GDM1 (cell line): ENCODE measurements around the gene IMPACT.
A peak's percentile ranks its signal among the peaks of the same experiment; 100 is the strongest.

Source experiments
- DNase-seq: peaks from one replicate; lab custom pipeline; 2025; lab: John Stamatoyannopoulos, UW

Gene IMPACT

GRCh38 chr18:24421831-24422230 lies 4.6 kb upstream of the IMPACT start:
- no peak for DNase-seq

DNA sequence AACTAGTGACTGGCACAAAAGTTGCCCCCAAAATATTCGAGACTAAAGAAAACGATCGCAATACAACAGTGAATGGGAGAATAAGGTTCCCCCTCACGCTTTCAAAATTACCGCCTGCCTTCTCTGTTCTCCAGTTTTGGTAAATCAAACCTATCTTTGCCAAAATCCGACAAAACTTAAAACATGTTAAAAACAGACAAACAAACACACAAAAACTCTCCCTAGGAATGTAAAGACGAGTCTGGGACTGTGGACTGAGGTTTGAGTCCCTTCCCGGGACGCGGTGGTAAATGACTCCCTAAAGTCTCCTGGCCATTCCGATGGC lies 435 bp upstream of the IMPACT start:
- no peak for DNase-seq

GRCh38 chr18:24427484-24427883 lies 1.0 kb downstream of the IMPACT start:
- DNase-seq, result no peak

DNA sequence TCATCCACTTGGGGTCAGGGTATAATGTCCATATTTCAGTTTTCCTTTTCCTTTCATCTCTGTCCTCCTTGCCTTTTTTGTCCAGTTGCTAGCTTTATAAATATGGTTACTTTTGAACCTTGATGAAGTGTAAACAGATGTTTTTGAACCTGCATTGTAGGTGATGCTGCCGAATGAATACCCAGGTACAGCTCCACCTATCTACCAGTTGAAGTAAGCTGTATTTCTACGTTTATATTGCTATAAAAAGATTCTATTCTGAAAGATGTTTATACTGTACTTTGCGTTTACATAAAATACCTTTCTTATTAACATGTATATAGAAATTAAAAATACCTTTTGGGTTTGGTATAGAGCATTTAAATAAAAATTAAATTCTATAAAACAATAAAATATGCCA lies 2.2 kb downstream of the IMPACT start:
- DNase-seq, result no peak

- DNase-seq, result no peak
Observed at GRCh38 chr18:24429188-24429587, 2.7 kb downstream of the IMPACT start.

- no peak for DNase-seq
Observed at GRCh38 chr18:24432618-24433017, 6.1 kb downstream of the IMPACT start.

DNA sequence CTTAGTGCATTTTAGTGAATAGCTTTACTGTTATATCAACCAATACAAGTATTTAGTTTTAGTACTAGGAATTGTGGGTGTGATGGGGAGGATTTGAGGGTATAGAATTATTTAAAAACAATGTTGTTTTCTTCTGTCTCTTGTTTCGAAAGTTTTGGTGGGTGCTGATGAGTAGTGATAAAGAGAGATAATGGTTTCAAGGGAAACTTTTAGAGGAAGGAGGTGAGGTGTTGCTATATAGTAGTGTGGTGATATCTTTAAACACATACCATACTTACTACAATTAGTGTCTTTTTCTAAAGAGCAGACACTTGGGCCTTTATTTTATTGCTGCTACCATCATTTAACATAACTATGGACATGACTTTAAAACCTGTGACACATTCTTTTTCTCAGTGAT lies 10.5 kb downstream of the IMPACT start:
- DNase-seq, result no peak

- DNase-seq, result peak; percentile 48
Observed at GRCh38 chr18:24443870-24444269, 17.4 kb downstream of the IMPACT start.

- DNase-seq, result no peak
Observed at GRCh38 chr18:24446453-24446852, 20.0 kb downstream of the IMPACT start.

DNA sequence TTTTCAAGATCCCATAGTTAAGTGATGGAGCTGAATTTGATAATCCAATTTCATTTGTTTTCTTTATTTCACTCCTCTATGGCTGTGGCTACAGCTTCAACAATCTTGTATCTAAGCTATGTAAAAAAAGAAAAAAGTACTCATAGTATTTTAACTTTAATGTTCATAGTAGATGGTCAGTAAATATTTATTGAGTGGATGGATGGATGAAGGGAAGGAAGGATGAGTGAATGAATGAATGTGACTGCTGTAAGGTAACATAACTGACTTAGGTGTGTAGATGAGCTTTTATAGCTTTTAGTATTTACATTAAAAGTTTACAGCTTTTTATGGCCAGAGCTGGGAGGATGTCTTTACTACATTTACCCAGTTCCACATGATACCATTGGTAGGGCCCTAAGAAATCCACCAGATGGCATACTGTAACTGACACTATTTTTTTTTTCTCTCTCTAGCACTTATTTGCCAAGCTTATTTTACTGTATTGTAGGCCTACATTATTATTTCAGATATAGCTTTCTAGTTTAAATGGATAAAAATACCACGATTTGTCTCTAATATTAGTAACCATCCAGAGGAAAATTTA lies 20.6 kb downstream of the IMPACT start:
- no peak for DNase-seq

GRCh38 chr18:24447961-24448360 lies 21.5 kb downstream of the IMPACT start:
- DNase-seq, result no peak

DNA sequence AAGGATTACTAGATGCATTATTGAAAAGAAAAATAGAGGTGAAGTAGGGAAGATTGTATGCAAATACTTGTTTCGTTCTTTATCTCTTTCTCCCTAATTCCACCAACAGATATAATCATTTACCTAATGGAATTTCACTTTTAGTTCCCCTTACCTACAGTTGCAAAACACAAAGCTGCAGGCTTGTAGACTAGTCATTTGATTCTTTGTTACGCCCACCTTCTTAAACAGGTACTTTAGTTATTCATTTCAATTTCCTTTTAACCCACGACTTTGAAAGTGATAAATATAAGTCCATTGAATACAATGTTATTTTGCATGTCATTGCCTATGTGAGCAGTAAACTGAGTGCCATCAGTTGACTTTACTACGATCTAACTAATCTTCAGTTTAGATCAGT lies 30.1 kb downstream of the IMPACT start:
- no peak for DNase-seq

GRCh38 chr18:24459772-24460171 lies 33.3 kb downstream of the IMPACT start:
- DNase-seq, result no peak

GRCh38 chr18:24460388-24460787 lies 33.9 kb downstream of the IMPACT start, which contains the start of gene HRH4:
TSS of gene HRH4 (plus strand) at chr18:24460637. CDS start at chr18:24460729, 92 bp downstream.
- no peak for DNase-seq

- DNase-seq, result no peak
Observed at GRCh38 chr18:24461996-24462395, 35.5 kb downstream of the IMPACT start.

DNA sequence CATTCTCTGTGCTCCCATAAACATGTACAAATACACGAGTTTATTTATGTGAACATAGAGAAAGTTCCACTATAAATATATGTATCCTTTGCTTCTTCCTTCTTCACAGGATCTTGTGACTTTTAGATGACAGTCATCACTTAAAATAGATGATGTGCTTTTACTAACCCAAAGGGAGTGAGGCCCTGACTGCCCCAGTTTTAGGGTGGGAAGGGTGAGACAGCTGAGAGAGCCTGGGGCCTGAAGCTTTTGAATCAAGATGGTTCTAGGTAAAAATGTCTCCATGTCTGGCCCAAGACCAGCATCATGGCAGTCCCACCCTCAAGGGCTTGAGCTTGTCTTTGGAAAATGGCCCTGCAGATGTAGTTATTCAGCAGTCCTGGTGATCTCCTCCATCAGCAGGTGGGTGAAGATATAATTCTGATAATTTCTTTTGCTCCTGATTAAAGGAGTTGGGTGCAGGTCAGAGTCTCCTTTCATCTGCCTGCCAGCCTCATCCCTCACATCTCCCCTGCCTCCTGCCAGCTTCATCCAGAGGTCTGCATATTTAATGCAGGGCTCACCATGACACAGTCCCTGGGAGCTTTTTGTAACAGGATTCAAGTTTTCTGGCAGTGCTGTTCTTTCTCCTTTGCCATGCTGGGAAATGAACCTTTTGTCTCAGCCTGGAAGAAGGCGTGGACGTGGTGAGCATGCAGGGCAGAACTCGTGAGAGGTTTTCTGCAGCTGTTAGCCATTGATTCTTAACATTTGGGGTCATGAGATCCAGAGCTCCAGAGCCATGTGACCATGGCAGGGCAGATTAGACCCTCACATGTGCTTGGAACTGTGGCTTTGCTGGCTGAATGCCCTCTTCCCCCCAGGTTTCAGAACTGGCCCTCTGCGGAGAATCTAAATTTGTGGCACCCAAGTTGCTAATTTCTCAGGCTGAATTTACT lies 36.6 kb downstream of the IMPACT start:
- no peak for DNase-seq

DNA sequence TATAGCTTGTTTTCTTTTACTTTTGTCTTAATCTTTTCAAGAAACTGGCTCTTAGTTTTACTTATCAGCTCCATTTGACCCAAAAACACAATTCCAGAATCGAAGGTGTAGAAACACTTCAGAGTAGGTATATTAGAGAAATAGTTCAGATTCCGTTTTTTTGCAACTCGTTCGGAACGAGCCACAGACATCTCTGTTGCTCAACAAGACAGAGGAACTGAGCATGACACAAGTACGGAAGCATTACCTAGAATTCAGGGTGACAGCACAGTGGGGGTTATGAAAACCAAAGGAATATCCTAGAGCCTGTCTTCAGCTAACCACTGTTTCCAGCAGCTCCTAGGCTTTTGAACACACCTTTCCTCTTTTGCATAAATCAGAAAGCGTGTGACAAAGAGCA lies 39.0 kb downstream of the IMPACT start:
- no peak for DNase-seq

DNA sequence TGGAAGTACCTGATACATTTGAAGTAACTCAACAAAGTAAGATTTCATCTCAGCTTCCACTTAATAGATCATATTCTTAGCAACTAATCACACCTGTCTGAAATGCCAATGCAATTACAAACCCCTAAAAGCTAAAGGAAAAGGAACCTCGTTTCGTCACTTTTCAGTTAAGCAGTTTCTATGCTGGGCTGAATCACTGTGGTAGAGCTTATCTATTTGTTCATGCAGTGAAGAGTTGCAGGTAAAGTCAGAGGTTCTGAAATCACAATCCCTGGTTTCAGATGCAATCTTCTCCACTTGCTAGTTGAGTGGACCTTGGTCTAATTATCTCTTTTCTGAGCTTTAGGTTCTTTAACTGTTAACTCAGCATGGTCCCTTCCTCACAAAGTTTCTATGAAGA lies 40.3 kb downstream of the IMPACT start:
- DNase-seq, result no peak

GRCh38 chr18:24470022-24470618 lies 43.6 kb downstream of the IMPACT start:
- no peak for DNase-seq

DNA sequence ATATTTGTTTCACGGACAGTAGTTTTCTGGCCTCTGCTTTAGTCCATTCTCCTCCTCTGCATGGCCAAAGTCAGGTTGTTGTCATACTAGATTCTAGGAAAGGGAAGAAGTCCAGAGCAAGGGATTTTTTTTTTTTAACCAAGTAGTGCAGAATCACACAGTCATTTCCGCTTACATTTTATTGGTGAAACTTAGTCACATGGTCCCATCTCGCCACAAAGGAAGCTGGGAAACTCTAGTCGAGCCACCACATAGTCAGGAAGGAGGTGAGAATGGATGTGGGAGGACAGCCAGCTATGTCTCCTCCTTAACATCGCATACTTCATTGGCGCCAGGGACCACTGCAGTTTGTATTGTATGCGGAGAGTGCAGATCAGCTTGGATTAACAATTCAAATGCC lies 44.3 kb downstream of the IMPACT start:
- no peak for DNase-seq

DNA sequence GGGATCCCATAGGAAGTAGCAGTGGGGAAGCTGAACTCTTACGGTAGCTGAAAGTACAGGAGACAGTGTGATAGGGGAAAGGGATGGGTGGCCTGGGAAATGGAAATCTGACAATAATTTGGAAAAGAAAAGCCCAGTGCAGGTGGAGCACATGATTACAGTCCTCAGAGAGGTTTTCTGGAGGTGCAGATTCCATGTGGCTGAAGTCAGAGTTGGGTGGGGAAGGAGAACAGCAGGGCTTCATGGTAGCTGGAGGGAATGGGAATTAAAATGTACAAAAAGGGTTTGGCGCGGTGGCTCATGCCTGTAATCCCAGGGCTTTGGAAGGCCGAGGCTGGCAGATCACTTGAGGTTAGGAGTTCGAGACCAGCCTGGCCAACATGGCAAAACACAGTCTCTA lies 46.1 kb downstream of the IMPACT start:
- DNase-seq, result no peak

- no peak for DNase-seq
Observed at GRCh38 chr18:24474406-24474805, 47.9 kb downstream of the IMPACT start.

- DNase-seq, result no peak
Observed at GRCh38 chr18:24475926-24476589, 49.6 kb downstream of the IMPACT start.
